Islet precursor cell (in vitro differentiated cells): Measurements from ENCODE around the gene GPX2.
"Not testable (repeated sequence)": the region's sequence is repeated elsewhere in the genome, so short reads cannot be mapped to it uniquely, and the experiment has no call there.

ENCODE experiments used
- DNase-seq: peaks from one replicate; pipeline ENCODE4 v3.0.0-alpha.2; 2018

Gene GPX2

DNA sequence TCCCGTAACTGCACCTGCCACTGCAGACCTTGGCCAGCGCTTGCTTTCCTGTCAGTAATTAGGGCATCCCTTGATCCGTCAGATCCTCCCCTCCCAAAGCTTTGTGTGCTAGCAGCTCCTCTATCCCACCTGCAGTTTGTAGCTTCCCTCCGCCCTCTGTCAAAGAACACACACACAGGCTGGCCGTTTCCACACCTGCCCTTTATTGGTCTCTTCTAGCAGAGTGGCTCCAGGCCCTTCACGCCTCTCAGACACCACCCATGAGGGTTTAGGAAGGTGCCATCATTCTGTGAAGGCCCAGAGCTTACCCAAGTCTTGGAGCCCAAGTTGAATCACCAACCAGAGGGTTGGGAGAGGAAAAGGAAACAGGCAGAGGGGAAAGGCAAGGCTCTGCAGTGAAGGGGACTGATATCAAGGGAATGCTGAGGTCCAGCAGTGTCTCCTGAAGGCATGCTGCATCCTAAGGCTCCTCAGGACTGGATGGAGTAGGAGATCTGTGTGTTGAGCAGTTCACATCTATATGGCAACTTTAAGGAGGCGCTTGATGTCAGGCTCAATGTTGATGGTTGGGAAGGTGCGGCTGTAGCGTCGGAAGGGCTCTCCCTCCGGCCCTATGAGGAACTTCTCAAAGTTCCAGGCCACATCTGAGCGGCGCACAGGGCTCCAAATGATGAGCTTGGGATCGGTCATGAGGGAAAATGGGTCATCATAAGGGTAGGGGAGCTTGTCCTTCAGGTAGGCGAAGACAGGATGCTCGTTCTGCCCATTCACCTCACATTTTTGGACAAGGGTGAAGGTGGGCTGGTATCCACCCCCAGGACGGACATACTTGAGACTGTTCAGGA lies 3.4 kb downstream of the GPX2 start:
- DNase-seq = no peak

DNA sequence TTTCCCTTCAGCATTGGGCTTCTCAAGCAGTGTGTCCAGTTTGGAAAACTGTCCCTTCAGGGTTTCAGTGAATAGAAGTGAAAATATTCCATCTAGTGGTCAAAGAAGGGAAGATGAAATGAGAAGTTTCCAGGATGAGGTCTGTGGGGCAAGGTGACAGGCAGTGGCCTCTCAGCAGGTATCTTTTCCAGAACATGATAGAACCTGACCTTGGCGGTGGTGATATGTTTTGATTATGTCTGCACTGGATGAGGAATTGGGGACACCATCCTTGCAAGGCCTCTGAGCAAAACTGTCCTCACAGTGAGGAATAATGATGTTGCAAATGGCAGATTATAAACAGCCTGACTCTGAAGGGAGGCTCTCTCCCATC lies 4.7 kb downstream of the GPX2 start:
- DNase-seq = no peak

DNA sequence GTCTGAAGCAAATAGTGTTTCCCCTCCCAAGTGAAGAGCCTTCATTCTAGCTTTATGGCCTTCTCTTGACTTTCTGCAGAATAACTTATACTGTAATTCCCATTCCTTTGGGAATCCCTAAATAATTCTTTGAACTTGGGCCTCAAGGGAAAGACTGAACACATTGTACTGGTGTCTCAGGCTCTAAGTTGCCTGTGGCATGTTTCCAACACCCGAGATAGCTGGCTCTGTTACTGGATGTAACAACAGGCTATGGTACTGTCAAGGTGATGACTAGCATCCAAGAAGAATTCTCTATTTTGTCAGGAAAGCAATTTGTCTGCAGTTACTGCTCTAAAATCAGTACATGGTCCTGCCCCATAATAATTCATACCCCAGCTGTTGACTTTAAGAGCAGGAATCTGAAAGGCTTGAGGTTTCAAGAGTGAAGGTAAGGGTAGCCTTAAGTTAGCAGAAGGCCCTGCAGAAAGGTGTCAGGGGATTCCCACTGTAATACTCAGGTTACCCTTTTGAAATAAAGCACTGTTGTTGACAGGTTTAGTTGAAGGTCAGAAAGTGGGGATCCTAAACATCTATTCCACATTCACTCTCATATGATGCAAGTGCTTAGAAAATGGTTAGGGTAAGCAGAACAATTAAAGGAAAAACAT lies 5.2 kb downstream of the GPX2 start:
- DNase-seq = no peak

DNA sequence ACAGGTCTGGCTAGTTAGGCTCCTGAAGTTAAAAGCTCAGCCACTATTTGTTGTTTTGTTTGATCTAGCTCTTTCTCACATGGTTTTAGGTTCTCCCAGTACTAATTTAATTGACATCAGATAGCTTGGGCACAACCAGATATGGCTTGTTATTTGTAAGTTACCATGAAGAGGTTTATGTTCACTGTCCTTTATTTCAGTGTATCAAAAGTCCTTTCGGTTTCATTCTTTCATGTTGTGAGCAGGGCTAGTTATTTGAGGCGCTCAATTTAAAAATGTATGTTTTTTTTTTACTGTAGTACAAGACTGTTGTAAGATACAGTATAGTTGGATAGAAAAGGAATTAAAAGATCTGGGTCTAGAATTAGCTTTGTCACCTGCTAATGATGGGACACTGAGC lies 7.0 kb downstream of the GPX2 start:
- DNase-seq = no peak

DNA sequence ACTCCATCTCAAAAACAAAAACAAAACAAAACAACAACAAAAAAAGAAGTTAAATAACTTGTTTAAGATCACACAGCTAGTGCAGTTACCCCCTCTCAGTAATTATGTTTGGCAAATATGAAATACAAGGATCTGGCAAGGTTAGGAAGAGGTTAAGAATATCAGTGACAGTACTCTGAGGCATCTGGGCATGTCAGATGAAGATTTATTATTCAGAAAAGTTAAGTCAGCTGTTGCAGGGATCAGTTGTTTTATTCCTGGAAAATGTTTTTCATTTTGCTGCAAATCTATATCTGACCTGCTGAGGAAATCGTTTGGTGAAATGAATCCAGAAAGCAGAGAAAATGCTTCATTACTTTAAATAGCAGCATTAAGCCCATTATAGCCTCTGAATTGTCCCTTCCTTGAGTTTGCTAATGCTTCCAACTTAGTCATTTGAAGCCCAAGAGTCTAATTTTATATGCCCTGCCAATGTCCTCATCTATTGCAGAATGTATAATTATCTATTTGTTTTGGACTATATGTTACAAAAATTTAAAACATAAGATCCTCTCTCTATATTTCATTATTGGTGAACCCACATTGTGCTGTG lies 8.1 kb downstream of the GPX2 start:
- DNase-seq = no peak

DNA sequence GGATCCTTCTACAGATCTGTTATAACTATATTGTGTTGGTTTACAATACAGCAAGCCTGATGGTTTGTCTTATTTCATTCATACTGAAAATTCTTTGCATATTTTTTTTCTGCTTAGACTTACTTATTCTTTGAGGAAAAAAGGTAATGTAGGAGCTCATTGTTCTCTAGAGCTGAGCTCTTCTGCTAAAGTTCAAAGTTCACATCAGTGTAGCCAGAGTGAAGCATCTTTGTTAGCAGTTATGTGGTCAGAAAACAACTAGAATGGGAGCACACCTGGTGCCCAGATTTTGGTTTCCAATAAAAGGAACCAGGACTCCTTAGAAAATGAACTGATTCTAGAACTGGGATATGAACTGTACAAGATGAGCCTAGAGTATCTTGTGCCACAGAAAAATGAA lies 10.3 kb downstream of the GPX2 start:
- no peak for DNase-seq

DNA sequence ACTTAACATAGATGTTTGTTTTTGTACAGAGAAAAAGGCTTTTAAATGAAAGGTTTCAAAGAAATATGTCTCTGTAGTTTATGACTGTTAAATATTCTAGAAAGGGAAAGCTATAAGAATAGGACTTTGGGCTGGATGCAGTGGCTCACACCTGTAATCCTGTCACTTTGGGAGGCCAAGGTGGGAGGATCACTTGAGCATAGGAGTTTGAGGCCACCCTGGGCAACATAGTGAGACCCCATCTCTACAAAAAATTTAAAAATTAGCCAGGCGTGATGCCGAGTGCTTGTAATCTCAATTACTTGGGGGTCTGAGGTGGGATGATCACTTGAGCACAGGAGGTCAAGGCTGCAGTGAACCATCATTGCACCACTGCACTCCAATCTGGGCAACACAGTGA lies 11.4 kb downstream of the GPX2 start:
- DNase-seq = no peak

DNA sequence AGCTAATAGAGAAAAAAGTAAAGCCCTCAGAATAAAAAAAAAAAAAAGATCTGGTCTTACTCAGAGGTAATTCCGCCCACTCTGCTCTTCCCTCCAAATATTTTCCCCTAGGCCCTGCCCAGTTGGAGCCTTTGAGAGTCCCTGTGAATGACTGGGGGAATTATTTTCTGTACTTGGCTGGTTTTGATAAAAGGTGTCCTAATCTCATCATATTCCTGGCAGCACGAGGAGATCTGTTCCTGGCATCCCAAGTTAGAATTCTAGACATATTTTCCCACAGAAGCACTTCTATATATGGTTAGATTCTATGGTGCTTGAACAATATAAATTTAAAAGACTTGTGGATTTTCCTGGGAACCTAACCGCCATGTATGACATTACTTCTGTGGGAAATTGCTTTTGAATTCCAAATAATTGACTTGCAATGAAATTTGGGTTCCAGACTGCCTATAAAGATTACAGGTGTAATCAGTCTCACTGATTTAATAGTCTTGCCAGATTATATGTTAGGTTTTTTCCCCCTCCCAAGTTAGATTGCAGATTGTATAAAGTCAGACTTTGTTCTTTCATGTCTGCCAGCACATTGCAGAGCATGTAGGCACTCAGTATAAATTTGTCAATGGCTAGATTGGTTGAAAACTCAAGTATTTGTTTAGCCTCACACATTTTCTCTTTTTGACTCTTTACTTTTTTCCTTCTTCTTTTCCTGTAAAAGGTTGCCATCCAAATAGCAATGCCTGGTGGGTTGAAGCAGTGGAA lies 12.3 kb downstream of the GPX2 start:
- DNase-seq = no peak

DNA sequence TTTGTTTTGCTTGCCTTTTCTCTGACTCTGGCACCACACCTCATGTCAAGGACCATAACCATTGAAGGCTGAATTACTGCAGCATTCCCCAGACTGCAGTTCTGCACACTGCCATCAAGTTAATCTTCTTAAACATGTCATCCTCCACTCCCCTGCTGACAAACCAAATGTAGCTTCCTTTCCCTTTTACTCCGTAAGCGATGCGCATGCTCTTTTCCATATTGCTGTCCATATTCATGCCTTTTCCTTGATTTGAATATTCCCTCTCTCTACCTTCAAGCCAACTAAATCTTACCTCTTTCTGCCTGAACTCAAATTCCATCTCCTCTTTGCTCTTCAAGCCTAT lies 13.6 kb downstream of the GPX2 start:
- no peak for DNase-seq

DNA sequence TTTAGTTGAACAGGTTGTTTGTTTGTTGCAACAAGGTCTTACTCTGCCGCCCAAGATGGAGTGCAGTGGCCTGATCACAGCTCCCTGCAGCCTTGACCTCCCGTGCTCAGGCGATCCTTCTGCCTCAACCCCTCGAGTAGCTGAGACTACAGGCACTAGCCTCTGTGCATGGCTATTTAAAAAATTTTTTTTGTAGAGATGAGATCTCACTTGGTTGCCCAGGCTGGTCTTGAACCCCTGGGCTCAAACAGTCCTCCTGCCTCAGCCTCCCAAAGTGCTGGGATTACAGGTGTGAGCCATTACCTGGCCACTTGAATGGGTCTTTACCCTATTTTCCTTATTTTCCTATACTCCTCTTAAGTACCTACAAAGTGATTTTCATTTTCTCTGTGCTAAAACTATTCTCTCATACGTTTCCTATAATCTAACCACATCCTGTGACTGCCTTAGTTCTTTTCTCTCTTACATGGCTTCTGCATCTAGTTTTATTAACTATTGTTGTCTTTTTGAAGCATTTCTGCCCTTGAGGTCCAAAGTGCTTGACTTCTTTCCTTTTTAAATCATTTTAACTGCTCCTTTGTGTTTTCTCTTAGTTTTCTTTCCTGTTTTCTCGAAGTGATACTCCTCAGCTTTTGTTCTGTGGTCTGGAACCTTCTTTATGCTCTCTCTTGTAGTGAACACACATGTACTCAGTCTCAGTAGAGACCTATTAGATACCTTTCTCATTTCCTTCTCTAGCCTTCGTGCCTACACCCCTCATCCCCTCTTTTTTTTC lies 14.1 kb downstream of the GPX2 start:
- no peak for DNase-seq

DNA sequence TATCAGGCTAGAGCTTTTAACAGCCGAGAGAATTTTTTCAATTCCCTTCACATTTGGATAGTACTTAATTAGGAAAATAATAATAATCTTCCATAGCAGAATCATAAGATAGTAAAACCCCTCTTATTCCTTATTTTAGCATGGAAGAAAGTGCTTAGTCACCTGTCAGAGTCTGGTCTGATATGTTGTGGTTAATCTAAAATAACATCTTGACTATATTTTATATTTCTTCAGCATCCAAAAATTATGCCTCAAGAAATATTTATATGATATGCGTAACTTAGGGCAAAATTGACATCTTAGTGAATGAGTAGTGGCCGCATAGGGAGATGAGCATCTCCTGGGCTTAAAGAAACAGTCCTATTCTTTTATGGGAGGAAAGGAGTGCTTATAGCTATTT lies 15.5 kb downstream of the GPX2 start:
- DNase-seq = no peak

DNA sequence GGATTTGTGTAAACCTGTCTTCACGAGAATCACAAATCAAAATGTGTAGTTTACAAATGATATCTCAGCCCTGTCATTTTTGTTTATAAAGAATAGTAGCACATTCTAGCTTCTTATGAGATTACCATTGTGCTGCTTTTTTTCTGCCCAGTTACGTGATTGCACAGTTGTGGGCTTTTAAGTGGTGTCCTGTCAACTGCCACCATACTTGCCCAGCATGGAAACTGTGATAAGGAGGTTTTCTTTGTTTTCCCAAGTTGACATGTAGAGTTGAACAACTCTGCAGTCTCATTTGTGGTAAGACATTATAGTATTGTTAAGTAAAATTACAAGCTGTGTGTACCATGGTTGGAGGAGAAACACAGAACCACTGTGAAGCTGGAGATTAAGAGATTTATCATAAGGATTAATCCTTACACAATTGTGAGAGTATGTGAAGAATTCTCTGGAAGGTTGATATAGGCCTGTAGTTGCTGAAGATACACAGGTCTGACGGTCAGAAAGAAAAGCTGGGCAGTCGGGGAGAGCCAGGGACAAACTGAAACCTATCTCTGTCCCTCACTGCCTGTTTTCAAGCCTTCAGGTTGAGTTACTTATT lies 16.0 kb downstream of the GPX2 start:
- no peak for DNase-seq

DNA sequence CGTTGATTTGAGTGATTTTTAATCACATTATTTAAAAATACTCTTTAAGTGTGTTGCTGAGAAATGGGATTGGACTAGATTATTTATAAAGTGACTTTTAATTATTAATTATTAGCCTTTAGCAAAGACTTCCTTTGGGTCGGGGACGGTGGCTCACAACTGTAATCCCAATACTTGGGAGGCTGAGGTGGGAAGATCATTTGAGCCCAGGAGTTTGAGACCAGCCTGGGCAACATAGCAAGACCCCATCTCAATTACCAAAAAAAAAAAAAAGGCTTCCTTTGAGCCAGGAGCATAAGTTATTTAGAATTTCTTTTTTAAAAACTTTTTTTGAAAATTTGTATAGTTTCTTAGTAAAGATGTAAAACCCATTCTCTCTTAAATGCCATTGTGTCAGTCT lies 19.5 kb downstream of the GPX2 start:
- no peak for DNase-seq

DNA sequence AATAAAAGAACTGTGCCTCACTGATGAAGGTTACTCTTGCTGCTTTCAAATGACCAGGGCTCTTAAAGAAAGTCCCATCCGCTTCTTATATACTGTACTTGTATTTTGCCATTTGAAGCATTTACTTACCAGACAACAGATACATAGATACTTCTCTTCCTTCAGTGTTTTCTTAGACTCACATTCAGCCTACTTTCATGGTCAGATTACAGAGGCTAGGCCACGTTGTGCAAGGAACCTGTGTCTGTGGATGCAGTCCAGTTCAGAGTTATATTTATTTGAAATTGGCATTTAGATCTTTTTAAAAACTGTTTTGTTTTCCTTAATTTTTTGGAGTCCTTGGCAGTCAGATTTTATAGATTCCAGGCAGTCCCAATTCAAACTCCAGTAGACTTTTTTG lies 22.1 kb downstream of the GPX2 start:
- no peak for DNase-seq

DNA sequence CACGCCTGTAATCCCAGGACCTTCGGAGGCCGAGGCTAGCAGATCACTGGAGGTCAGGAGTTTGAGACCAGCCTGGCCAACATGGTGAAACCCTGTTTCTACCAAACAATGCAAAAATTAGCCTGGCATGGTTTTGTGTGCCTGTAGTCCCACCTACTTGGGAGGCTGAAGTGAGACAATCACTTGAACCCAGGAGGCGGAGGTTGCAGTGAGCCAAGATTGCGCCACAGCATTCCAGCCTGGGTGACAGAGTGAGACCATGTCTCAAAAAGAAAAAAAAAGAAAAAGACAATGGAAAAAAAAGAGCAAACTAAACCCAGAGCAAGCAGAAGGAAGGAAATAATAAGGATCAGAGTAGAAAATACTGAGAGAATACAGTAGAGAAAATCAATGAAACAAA lies 22.9 kb downstream of the GPX2 start:
- no peak for DNase-seq

DNA sequence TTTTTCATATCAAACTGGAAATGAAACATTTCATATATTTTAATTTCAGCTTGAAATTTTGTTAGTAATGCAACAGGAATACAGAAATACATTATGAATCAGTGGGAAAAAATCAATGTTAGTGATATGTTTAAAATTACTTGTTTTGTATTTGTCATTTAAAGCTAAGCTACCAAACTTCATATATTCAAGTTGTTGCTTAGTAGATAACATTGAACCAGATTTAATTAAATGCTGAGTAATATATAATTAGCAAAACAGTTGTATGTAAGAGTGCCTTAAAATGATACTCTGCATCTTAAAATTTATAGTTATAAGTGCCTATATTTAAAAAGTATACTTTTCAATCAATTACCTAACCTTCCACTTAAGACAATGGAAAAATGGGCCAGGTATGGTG lies 23.3 kb downstream of the GPX2 start:
- no peak for DNase-seq

DNA sequence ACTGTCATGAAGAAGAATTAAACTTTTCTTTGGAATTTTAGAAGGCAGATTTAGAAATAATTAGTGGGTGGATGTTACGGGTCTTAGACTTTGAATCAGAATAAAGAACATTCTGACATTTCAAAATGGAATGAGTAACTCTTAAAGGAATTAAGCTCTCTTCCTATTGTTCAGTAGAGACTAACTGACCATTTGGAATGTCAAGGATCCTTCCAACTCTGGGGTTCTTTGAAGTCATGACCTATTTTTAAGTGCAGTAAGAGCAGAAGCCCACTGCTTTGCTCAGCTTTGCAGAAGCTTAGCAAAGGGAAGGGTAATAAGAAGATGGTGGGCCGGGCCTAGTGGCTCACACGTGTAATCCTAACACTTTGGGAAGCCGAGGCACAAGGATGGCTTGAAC lies 24.3 kb downstream of the GPX2 start:
- no peak for DNase-seq

DNA sequence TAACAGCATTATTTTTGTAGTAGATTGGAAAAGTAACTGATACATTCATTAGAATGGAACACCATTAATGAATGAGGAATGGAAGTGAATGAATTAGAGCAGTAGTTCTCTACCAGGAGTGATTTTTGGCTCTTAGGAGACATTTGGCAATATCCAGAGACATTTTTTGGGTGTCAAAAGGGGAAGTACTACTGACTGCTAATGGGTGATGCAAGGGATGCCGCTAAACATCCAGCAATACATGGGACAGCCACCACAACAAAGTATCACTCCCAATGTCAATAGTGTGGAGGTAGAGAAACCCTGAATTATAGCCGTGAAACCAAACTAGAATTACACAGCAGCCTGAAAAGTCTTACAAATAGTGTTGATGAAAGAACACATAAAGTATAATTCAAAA lies 26.7 kb downstream of the GPX2 start:
- DNase-seq = no peak

DNA sequence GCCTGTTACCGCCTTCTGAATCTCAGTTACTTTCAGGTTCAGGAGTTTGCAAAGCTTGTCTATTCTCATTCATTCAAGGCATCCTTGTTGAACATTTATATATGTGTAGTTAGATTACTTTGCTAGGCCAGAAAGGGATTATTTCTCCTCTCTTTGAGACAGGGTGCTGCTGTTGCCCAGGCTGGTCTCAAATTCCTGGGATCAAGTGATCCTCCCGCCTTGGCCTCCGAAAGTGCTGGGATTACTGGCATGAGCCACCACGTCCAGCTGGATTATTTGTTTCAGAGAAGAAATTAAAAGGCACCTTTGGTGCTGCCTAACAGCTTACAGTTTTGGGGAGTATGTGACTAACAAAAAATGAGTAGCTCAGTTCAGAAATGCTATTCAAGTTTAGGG lies 27.5 kb downstream of the GPX2 start:
- DNase-seq = no peak

DNA sequence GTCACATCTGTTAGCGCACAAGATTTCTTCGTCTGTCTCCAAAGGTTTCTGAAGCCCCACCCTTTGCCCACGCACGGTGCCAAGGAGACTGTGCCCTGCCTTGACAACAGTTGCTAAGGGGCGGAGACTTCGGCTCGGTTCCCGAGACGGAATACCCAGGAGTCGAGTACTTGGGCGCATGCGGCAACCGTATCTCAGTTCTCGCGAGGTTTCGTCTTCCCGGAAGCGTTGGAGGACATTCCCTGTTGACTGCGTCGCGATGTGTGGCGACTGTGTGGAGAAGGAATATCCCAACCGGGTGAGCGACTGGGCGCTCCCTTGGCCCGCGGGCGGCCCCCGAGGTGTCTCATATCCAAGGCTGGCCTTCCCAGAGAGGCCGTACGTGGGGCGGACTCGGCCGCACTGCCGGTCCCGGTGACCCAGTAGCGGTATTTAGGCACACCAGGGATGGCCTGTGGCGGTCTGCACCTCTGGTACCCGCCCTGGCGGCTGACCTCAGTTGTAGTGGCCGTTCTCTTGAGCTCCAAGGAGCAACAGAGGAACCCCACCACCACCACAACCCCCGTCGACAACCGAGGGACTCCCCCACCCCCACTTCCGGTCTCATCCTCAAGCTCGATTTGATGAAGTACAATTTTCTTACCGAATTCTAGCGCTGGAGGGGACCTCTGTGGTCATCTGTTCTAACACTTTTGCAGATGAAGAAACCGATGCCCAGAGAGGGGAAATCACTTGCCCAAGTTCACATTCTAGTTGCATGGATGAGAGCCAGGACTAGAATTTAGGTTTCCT lies 28.1 kb downstream of the GPX2 start, which contains the start of gene CHURC1:
TSS of gene CHURC1 (plus strand) at position 219 of the 792 bp plus-strand sequence. CDS start at position 260, 41 bp downstream.
- DNase-seq = peak; percentile 99

DNA sequence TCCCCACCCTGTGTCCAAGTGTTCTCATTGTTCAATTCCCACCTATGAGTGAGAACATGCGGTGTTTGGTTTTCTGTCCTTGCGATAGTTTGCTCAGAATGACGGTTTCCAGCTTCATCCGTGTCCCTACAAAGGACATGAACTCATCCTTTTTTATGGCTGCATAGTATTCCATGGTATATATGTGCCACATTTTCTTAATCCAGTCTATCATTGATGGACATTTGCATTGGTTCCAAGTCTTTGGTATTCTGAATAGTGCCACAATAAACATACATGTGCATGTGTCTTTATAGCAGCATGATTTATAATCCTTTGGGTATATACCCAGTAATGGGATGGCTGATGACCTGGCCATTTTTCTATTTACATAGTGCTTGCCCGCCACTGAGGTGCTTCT lies 29.1 kb downstream of the GPX2 start:
- DNase-seq = not testable (repeated sequence)

DNA sequence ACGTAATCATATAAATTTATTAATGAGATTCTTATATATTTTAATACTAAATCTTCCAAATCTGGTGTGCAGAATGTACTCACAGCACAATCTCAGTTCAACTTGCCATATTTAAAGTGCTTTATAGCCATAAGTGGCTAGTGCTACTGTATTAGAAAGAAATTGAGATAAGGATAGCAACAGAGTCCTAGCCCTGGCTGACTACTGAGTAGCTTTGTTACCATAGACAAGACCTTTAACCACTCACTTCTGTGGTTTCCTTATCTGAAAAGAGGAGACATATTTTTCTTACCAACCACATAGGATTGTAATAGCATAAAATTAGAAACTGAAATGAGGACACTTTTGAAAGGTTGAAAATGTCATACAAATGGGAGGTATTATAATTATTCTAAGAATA lies 30.3 kb downstream of the GPX2 start:
- DNase-seq = no peak
